HEK293T (cell line): ENCODE measurements around the gene COA1.

Experiments
- CTCF ChIA-PET: fragments of 350-600 bp; formaldehyde crosslinking; extraction: SDS; loops from one replicate; lab custom pipeline; 2021; ENCODE audit warnings: antibody characterized with exemption, inconsistent platforms; lab: Yijun Ruan, JAX
- POLR2A ChIA-PET: fragments of 350-600 bp; formaldehyde crosslinking; extraction: SDS; loops from one replicate; lab custom pipeline; 2020; ENCODE audit warnings: antibody characterized with exemption, inconsistent platforms; lab: Yijun Ruan, JAX
- DNase-seq: peaks from one replicate; pipeline ENCODE4 v3.0.0; 2012; ENCODE audit warnings: mixed read lengths; ENCODE audit errors: extremely low spot score
- ARNT ChIP-seq: fragments of 450-650 bp; IDR thresholded peaks from 2 replicates; pipeline ENCODE4 v1.6.1; 2017; ENCODE audit warnings: mild to moderate bottlenecking
- BHLHE40 ChIP-seq: fragments of 450-650 bp; IDR thresholded peaks from 2 replicates; pipeline ENCODE4 v1.6.1; 2016; ENCODE audit warnings: mild to moderate bottlenecking, moderate library complexity, borderline replicate concordance
- CTBP1 ChIP-seq: fragments of 450-650 bp; IDR thresholded peaks from 2 replicates; pipeline ENCODE4 v1.6.1; 2016; ENCODE audit warnings: borderline replicate concordance
- ELF4 ChIP-seq: fragments of 450-650 bp; IDR thresholded peaks from 2 replicates; pipeline ENCODE4 v1.6.1; 2017; ENCODE audit warnings: antibody characterized with exemption
- FOXA1 ChIP-seq: fragments of 450-650 bp; IDR thresholded peaks from 2 replicates; pipeline ENCODE4 v1.6.1; 2016; ENCODE audit warnings: mild to moderate bottlenecking
- FOXK2 ChIP-seq: fragments of 450-650 bp; IDR thresholded peaks from 2 replicates; pipeline ENCODE4 v1.6.1; 2016; ENCODE audit warnings: mild to moderate bottlenecking
- FOXM1 ChIP-seq: fragments of 450-650 bp; IDR thresholded peaks from 2 replicates; pipeline ENCODE4 v1.6.1; 2017; ENCODE audit warnings: mild to moderate bottlenecking, borderline replicate concordance
- HDGF ChIP-seq: fragments of 450-650 bp; IDR thresholded peaks from 2 replicates; pipeline ENCODE4 v1.6.1; 2017; ENCODE audit warnings: antibody characterized with exemption, borderline replicate concordance
- L3MBTL2 ChIP-seq: fragments of 450-650 bp; conservative IDR thresholded peaks from 2 replicates; pipeline ENCODE4 v1.6.1; 2016; ENCODE audit warnings: mild to moderate bottlenecking
- LEF1 ChIP-seq: fragments of 450-650 bp; IDR thresholded peaks from 2 replicates; pipeline ENCODE4 v1.6.1; 2017; ENCODE audit warnings: mild to moderate bottlenecking, borderline replicate concordance
- NFRKB ChIP-seq: fragments of 450-650 bp; IDR thresholded peaks from 2 replicates; pipeline ENCODE4 v1.6.1; 2016; ENCODE audit warnings: mild to moderate bottlenecking, moderate library complexity
- PKNOX1 ChIP-seq: fragments of 450-650 bp; IDR thresholded peaks from 2 replicates; pipeline ENCODE4 v1.6.1; 2016
- SP1 ChIP-seq: fragments of 450-650 bp; IDR thresholded peaks from 2 replicates; pipeline ENCODE4 v1.6.1; 2017
- SUZ12 ChIP-seq: fragments of 450-650 bp; IDR thresholded peaks from 2 replicates; pipeline ENCODE4 v1.6.1; 2016; ENCODE audit warnings: mild to moderate bottlenecking
- TARDBP ChIP-seq: fragments of 450-650 bp; IDR thresholded peaks from 2 replicates; pipeline ENCODE4 v1.6.1; 2016
- ZNF384 ChIP-seq: fragments of 450-650 bp; IDR thresholded peaks from 2 replicates; pipeline ENCODE4 v1.6.1; 2016

The COA1 gene

DNA sequence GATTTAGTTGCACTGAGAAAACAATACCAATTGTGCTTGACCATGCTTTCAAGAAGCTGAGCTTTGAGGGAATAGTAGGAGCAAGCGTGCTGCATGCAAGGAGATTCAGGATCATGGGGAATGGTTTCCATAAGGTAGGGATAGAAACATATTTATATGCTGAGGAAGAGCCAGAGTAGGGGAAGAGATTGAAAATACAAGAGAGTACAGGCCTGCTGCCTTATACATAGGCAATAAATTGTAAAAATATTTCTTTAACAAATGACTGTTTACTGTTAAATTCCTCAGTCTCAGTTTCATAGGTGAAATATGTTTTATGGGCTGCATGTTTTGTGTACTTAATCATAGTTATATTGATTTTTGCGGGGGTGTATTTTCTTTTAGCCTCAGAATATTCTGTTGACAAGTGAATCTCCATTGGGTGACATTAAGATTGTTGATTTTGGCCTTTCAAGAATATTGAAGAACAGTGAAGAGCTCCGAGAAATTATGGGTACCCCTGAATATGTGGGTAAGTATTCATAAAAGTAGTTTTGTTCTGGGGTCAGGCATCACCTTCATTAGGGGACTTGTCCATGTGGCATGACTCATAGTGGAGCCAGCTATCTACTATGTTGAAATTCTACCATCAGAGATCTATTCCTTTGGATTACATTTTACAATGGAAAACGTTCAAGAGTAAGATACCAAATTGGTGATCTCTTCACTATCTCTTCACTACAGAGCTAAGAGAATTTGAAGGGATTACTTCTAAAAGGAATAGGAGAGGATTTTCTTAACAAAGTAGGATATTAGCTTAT lies 109.9 kb downstream of the COA1 start:
- ChIA-PET CTCF (interaction anchor here (0.8 to 2.6 kb wide), 2 partner anchors 37 to 605 kb away, joined by 3 to 10 read pairs; partner anchors contain the start of gene STK17A), POLR2A (no interaction called here)
- DNase-seq: no peak
- TF ChIP-seq HDGF: no peak
- no peak for TF ChIP-seq FOXA1
- no peak for TF ChIP-seq NFRKB
- no peak for TF ChIP-seq BHLHE40
- TF ChIP-seq ZNF384: no peak
- no peak for TF ChIP-seq FOXK2
- TF ChIP-seq PKNOX1: no peak
- no peak for TF ChIP-seq L3MBTL2
- TF ChIP-seq SP1: no peak
- TF ChIP-seq ARNT: no peak
- TF ChIP-seq CTBP1: no peak
- TF ChIP-seq ELF4: no peak
- TF ChIP-seq SUZ12: no peak
- TF ChIP-seq FOXM1: no peak
- no peak for TF ChIP-seq LEF1
- no peak for TF ChIP-seq TARDBP

GRCh38 chr7:43618073-43618472 lies 111.2 kb downstream of the COA1 start:
- CTCF ChIA-PET: interaction anchor here (2.6 kb wide), 1 partner anchor 35 kb away, joined by 10 read pairs; the partner anchor contains the start of gene STK17A
- POLR2A ChIA-PET: no interaction called here
- TF ChIP-seq LEF1 (no peak), FOXA1 (no peak), HDGF (no peak), BHLHE40 (no peak)
- no peak for DNase-seq

DNA sequence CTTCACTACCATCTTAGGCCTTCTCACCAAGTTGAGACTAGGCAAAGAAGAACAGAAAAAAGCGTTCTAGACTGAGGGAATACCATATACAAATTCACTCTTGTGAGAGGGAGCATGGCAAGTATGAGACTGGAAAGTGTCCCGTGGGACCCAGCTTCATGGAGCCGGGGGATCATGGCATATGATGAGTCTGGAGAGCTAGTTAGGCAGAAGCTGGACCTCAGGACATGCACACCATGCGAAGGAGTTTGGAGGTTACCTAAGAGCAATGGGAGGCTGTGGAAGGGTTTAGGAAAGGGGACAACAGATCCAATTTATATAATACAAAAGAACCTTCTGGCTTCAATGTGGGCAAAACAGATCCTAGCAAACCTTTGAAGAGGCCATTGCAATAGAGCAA lies 112.3 kb downstream of the COA1 start:
- ChIA-PET CTCF (no interaction called here), POLR2A (no interaction called here)
- TF ChIP-seq SP1: no peak
- TF ChIP-seq CTBP1: no peak
- no peak for TF ChIP-seq L3MBTL2
- no peak for TF ChIP-seq ZNF384
- TF ChIP-seq FOXA1: no peak
- TF ChIP-seq TARDBP: no peak
- TF ChIP-seq PKNOX1: no peak
- TF ChIP-seq HDGF: no peak
- TF ChIP-seq NFRKB: no peak
- no peak for TF ChIP-seq FOXK2
- no peak for DNase-seq

- ChIA-PET CTCF (no interaction called here), POLR2A (no interaction called here)
- DNase-seq: no peak
- TF ChIP-seq BHLHE40 (no peak), NFRKB (no peak), FOXA1 (no peak), LEF1 (no peak), SP1 (no peak), FOXM1 (no peak), FOXK2 (no peak), L3MBTL2 (no peak), TARDBP (no peak), PKNOX1 (no peak), SUZ12 (no peak), CTBP1 (no peak), ZNF384 (no peak)
Measured at GRCh38 chr7:43615558-43616145, 113.7 kb downstream of the COA1 start.

- POLR2A ChIA-PET: no interaction called here
- no peak for DNase-seq
- TF ChIP-seq FOXA1 (no peak), FOXM1 (no peak), SP1 (no peak), L3MBTL2 (no peak), SUZ12 (no peak), HDGF (no peak), NFRKB (no peak), CTBP1 (no peak), FOXK2 (no peak), PKNOX1 (no peak), ARNT (no peak), ELF4 (no peak), BHLHE40 (no peak), LEF1 (no peak)
- CTCF ChIA-PET: no interaction called here
Measured at GRCh38 chr7:43612599-43613589, 116.4 kb downstream of the COA1 start.
